NCI-H2171 treated with DMSO at 0.1 percent for 48 hours (cell line): ENCODE data around the gene KLHL18.
"Not testable (repeated sequence)": the region's sequence is repeated elsewhere in the genome, so short reads cannot be mapped to it uniquely, and the experiment has no call there.

ENCODE experiments used
- DNase-seq: peaks from one replicate; lab custom pipeline; 2025; lab: John Stamatoyannopoulos, UW

Gene KLHL18

GRCh38 chr3:47314056-47314764 lies 31.5 kb downstream of the KLHL18 start:
- no peak for DNase-seq

GRCh38 chr3:47315069-47315647 lies 32.4 kb downstream of the KLHL18 start:
- peak; percentile 5 for DNase-seq

GRCh38 chr3:47316151-47316550 lies 33.4 kb downstream of the KLHL18 start:
- not testable (repeated sequence) for DNase-seq

- no peak for DNase-seq
Measured at GRCh38 chr3:47318916-47319315, 36.2 kb downstream of the KLHL18 start.

- no peak for DNase-seq
Measured at GRCh38 chr3:47319956-47320355, 37.2 kb downstream of the KLHL18 start.

GRCh38 chr3:47323431-47324277 lies 40.9 kb downstream of the KLHL18 start:
- DNase-seq = no peak

- DNase-seq = peak; percentile 41
Measured at GRCh38 chr3:47324278-47324865, 41.6 kb downstream of the KLHL18 start.

GRCh38 chr3:47333907-47334306 lies 51.2 kb downstream of the KLHL18 start:
- DNase-seq = no peak

GRCh38 chr3:47337656-47338055 lies 54.9 kb downstream of the KLHL18 start:
- DNase-seq = no peak

GRCh38 chr3:47339951-47340350 lies 57.2 kb downstream of the KLHL18 start:
- DNase-seq = no peak

- DNase-seq = no peak
Measured at GRCh38 chr3:47340866-47341265, 58.1 kb downstream of the KLHL18 start.

- DNase-seq = no peak
Measured at GRCh38 chr3:47342151-47342550, 59.4 kb downstream of the KLHL18 start.

- no peak for DNase-seq
Measured at GRCh38 chr3:47342812-47343211, 60.1 kb downstream of the KLHL18 start.

- DNase-seq = peak; percentile 43
Measured at GRCh38 chr3:47343471-47343971, 60.8 kb downstream of the KLHL18 start.

GRCh38 chr3:47344971-47345370 lies 62.2 kb downstream of the KLHL18 start:
- no peak for DNase-seq

GRCh38 chr3:47347217-47347801 lies 64.6 kb downstream of the KLHL18 start:
- DNase-seq = no peak

GRCh38 chr3:47348411-47349154 lies 65.8 kb downstream of the KLHL18 start:
- no peak for DNase-seq

- no peak for DNase-seq
Measured at GRCh38 chr3:47355010-47355409, 72.3 kb downstream of the KLHL18 start.

- DNase-seq = no peak
Measured at GRCh38 chr3:47356201-47356600, 73.5 kb downstream of the KLHL18 start.

- DNase-seq = no peak
Measured at GRCh38 chr3:47359323-47359722, 76.6 kb downstream of the KLHL18 start.

GRCh38 chr3:47360110-47360517 lies 77.4 kb downstream of the KLHL18 start:
- not testable (repeated sequence) for DNase-seq
